Suppressor macrophage (primary cell): ENCODE measurements around the gene PHRF1.
A peak's percentile ranks its signal among the peaks of the same experiment; 100 is the strongest.

Source experiments
- DNase-seq, 4 experiments: peaks; one replicate each; pipeline ENCODE4 v3.0.0-alpha.2; 2020 to 2022

Gene PHRF1

GRCh38 chr11:616320-617198 is 40.3 kb downstream of the PHRF1 start:
- peak in 2 of 4 experiments; percentile 26 to 46 for DNase-seq

- no peak for DNase-seq
These were observed 41.1 kb downstream of the PHRF1 start for GRCh38 chr11:617199-617911.

DNA sequence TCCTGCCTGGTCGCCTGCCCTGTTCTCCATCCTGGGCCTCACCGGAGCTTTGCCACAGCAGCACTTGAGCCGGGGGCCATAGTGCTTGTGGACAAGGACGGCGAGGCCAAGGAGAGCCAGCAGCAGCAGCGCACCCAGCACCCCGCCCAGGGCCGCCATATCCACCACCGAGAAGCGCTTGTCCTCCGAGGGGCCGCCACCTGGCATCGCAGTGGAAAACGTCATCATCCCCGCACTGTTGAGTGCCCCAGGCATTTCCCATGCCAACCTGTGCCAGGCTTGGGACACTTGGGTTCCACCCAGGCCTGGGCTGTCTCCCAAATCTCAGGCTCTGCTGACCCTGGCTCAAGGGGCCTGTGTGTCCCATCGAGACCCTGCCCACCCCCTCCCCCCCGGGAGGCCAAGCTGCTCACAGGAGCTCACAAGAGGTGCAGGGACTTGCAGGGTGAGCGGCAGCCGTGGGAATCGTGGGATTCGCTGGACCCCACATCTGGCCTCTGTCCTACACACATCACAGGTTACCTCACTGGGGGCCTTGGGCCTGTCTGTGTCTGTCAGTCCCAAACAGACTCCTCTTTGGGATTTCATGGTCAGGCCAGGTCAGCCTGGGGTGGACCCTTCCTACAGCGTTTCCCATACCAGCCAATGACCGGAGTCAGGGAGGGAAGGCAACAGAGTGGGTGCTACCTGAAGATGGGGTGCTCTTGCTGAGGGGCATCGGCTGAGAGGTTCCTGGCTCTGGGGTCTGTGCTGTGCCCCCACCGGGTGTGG is 41.8 kb downstream of the PHRF1 start:
- no peak for DNase-seq

- no peak for DNase-seq
These were observed 42.8 kb downstream of the PHRF1 start for GRCh38 chr11:618856-619627.

- DNase-seq, result no peak
These were observed 43.4 kb downstream of the PHRF1 start for GRCh38 chr11:619628-620050.

- DNase-seq, result no peak
These were observed 43.9 kb downstream of the PHRF1 start for GRCh38 chr11:620201-620600.

DNA sequence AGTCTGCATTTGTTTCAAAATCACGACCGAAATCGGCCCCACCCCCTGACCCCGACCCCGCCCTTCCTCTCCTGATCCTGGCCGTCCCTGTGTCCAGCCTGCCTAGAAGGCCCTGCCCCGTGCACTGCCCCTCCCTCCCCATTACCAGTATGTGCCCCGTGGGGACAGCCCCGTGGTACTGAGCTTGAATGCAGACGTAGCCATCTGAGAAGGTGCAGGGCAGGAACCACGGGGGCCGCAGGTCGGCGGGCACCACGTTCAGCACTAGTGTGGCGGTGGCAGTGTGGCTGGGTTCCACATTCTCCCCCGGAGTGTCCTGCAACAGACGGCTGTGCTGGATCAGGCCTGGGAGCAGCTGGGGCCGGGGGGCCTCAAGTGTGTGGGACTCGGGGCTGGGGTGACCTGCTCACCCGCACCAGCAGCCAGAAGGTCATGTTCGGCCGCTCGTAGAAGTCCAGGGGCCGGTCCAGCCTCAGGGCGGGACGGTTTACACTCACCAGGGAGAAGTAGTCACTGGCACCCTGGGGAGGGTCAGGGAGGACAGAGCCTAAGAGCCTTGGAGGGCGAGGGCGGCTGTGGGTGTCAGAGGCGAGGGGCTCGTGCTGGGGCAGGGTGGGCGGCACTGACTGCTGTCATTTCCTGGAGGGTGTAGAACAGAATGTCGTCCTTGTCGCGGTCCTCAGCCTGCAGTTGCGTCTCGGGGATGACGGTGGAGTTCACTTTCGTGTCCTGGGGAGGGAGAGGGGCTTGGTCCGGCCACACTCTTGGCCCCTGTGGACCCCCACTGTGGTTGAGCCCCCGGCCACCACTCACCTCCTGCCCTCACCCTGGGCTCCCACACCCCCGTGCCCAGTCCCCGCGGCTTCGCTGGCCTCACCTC is 44.9 kb downstream of the PHRF1 start:
- no peak for DNase-seq

DNA sequence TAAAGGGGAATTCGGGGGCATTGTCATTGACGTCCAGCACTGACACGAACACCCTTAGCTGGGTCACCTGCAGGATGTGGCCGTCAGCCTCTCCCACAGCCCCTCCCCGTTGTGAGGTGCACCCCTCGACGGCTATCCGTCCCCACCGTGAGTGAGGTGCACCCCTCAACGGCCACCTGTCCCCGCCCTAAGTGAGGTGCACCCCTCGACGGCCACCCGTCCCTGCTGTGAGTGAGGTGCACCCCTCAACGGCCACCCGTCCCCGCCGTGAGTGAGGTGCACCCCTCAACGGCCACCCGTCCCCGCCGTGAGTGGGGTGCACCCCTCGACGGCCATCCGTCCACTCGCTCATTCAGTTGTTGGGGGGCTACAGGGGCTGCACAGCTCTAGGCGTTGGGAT is 45.6 kb downstream of the PHRF1 start:
- no peak for DNase-seq

- DNase-seq, result no peak
These were observed 47.1 kb downstream of the PHRF1 start for GRCh38 chr11:623349-623869.

DNA sequence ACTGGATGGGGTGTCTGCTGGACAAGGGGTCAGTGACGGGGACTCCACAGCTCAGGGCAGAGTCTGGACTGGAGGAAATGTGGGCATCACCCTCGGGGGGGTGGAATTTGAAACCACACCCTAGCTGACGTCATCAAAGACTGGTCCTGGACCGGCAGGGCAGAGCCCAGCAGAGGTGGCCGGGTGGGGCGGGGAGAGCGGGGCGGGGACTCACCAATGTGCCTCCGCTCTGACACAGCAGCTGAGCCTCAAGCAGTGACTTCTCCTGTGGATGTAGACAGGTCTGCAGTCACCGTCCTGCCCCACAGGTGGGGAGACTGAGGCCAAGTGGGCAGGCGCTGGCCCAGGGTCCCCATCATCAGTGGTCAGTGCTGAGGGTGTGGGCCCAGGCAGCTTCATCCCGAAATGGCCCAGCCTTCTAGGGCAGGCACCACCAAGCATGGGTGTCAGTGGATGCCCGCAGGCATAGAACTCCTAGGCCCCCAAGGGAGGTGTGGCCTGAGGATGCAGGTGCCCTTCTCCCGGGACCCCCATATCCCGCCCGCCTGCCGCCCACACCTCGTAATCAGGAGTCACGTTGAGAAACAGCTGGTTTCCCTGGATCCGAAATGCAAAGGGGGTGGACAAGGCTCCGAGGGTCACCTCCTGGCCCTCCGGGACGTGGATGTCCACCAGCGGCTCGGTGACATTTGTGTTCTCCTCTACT is 47.9 kb downstream of the PHRF1 start:
- DNase-seq, result no peak

- DNase-seq, result no peak
These were observed 48.7 kb downstream of the PHRF1 start, which contains the start of gene CDHR5 for GRCh38 chr11:624705-625635. CDHR5 (minus strand) TSS chr11:624955; CDS start chr11:624902, 53 bp downstream.

GRCh38 chr11:625636-626268 is 49.5 kb downstream of the PHRF1 start:
- DNase-seq, result no peak

GRCh38 chr11:626475-627307 is 50.4 kb downstream of the PHRF1 start, which contains the start of gene SCT:
SCT (minus strand) TSS chr11:627181; CDS start chr11:627143, 38 bp downstream.
- no peak for DNase-seq

DNA sequence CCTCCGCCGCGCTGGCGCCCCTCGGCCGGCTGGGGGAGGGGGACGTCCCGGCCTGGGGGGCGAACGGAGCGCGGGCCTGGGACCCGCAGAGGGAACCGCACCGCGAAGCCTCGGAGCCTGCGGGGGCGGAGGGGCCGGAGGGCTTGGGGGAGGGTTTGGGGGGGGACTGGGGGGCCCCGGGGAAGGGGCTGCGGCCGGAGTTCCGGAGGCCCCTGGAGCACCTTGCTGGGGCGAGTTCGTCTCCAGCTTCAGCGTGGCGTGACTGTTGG is 51.0 kb downstream of the PHRF1 start:
- DNase-seq, result no peak

- DNase-seq, result no peak
These were observed 51.8 kb downstream of the PHRF1 start for GRCh38 chr11:628056-628455.

DNA sequence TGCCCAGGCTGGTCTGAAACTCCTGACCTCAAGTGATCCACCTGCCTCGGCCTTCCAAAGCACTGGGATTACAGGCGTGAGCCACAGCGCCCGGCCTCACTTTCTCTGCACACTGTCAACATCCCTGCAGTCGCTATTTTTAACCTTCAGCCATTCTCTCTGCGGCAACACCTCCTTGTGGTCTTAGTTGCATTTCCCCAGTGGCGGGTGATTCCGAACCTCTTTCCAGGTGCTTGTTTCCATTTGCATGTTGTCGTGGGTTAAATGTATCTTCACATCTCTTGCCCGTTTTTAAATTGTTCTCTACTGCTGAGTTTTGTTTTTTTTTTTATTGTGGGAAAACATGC is 52.9 kb downstream of the PHRF1 start:
- peak in 1 of 4 experiments; percentile 15 for DNase-seq

DNA sequence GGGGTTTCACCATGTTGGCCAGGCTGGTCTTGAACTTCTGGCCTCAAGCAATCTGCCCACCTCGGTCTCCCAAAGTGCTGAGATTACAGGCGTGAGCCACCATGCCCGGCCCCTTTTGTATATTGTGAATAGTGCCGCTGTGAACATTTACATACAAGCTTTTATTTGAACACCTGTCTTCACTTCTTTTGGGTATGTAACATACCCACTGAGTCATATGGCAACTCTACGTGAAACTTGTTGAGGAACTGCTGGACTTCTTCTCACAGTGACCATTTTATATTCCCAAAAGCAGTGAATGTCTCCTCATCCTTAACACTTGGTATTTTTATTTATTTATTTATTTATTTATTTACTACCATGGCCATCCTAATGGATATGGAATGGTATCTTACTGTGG is 54.6 kb downstream of the PHRF1 start:
- DNase-seq, result no peak

DNA sequence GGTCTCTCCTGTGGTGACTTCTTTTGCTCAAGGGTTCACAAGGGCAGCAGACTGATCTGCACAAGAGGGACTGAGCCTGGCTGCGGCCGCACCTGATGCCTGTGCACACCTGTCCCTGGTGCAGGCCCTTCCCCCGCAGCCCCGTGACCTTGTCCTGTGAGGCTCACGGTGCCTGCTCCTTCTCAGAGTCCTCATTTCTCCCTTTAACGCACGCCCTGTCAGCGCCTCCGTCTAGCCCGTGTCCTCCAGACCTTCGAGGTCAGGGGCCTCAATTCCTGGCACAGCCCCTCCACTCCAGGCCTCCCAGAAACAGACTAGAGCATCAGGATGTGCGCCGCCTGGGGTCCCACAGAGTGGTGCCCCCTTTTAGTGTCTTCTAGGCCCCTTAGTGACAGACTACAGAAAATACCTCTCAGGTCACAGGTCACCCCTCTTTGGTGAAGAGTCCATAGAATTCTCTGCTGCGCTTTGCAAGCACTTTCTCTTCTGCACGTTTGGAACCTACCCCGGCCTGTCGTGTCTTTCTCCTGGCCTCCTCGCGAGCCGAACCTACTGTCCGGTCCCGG is 59.8 kb downstream of the PHRF1 start:
- no peak for DNase-seq
